Measurements from ENCODE around the gene PGPEP1.
A peak's percentile ranks its signal among the peaks of the same experiment; 100 is the strongest.
"Not testable (repeated sequence)": the region's sequence is repeated elsewhere in the genome, so short reads cannot be mapped to it uniquely, and the experiment has no call there.

Gene PGPEP1

DNA sequence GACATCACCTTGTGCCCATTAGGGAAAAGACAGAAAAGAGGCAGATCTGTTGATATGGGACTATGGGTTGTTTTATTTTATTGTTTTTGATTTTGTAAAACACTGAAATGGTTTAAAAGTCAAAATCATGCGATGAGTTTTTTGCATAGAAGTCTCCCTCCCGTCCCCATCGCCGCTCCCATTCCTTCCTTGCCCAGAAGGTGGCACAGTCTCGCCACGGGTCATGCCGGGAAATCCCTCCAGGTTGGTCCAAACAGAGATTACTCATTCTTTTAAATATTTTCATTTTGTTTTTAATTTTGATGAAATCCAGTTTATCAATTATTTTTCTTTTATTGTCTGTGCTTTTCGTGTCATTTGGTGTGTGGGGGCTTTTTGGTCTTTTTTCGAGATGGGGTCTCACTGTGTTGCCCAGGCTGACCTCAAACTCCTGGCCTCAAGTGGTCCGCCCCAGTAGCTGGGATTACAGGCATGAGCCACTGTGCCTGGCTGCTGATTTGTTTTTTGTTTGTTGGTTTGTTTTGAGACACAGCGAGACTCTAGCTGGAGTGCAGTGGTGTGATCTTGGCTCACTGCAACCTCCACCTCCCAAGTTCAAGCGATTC, 9.2 kb downstream of the PGPEP1 start:
- in situ Hi-C loops (cut with MboI; ENCODE audit: low pct_unique_long_range_greater_than_20kb, low sequenced_read_pairs, unreplicated experiment) = no loop called here
- TF ChIP-seq, protein P1, sequence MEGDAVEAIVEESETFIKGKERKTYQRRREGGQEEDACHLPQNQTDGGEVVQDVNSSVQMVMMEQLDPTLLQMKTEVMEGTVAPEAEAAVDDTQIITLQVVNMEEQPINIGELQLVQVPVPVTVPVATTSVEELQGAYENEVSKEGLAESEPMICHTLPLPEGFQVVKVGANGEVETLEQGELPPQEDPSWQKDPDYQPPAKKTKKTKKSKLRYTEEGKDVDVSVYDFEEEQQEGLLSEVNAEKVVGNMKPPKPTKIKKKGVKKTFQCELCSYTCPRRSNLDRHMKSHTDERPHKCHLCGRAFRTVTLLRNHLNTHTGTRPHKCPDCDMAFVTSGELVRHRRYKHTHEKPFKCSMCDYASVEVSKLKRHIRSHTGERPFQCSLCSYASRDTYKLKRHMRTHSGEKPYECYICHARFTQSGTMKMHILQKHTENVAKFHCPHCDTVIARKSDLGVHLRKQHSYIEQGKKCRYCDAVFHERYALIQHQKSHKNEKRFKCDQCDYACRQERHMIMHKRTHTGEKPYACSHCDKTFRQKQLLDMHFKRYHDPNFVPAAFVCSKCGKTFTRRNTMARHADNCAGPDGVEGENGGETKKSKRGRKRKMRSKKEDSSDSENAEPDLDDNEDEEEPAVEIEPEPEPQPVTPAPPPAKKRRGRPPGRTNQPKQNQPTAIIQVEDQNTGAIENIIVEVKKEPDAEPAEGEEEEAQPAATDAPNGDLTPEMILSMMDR (IDR thresholded peaks at IDR 0.05; ENCODE audit: extremely low read depth, insufficient read depth, missing control alignments) = peak; percentile 66
- peak; percentile 57 for DNase-seq (ENCODE audit: low spot score)

DNA sequence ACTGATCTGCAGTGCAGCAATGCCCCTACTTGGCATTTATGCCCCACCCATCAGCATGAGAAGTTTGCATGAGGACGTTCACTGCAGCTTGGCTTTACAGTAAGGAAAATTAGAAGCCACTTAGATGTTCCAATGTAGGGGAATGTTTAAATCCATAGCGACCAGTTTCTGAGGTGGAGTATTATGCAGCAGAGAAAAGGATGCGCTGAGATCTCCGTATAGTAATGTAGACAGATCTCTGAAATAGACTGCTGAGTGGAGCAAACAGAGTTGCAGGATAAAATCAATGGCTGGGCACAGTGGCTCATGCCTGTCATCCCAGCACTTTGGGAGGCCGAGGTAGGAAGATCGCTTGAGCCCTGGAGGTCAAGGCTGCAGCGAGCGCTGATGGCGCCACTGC, 10.1 kb downstream of the PGPEP1 start:
- DNase-seq (ENCODE audit: low spot score) = no peak
- TF ChIP-seq, protein P1 (IDR thresholded peaks at IDR 0.05; ENCODE audit: extremely low read depth, insufficient read depth, missing control alignments) = no peak
- in situ Hi-C loops (cut with MboI; ENCODE audit: low pct_unique_long_range_greater_than_20kb, low sequenced_read_pairs, unreplicated experiment) = no loop called here

DNA sequence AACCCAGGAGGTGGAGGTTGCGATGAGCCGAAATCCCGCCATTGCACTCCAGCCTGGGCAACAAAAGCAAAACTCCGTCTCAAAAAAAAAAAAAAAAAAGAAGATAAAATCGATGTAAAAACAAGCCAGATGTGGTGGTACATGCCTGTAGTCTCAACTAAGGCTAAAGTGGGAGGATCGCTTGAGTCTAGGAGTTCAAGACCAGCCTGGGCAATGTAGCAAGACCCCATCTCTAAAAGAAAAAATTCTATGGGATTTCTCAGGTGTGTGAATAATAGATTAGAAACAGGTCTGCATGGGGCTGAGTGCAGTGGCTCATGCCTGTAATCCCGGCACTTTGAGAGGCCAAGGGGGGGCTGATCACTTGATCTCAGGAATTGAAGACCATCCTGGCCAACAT, 11.1 kb downstream of the PGPEP1 start:
- TF ChIP-seq, protein P1 (IDR thresholded peaks at IDR 0.05; ENCODE audit: extremely low read depth, insufficient read depth, missing control alignments) = no peak
- DNase-seq (ENCODE audit: low spot score) = no peak
- in situ Hi-C loops (cut with MboI; ENCODE audit: low pct_unique_long_range_greater_than_20kb, low sequenced_read_pairs, unreplicated experiment) = no loop called here

DNA sequence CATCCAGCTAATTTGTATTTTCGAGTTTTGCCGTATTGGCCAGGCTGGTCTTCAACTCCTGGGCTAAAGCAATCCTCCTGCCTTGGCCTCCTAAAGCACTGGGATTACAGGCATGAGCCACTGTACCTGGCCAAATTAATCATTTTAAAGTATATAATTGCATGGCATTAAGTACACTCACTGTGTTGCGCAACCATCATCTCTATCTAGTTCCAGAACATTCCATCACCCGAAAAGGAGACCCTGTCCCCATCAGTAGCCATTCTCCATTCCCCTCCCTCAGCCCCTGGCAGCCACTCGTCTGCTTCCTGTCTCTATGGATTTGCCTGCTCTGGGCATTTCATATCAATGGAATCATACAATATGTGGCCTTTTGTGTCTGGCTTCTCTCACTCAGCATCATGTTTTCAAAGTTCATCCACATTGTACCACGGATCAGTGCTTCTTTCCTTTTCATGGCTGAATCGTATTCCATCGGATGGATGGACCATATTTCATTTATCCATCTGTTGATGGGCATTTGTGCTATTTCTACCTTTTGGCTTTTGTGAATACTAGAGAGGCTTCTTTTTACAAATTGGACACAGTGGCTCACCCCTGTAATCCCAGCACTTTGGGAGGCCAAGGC, 13.1 kb downstream of the PGPEP1 start:
- TF ChIP-seq, protein P1 (IDR thresholded peaks at IDR 0.05; ENCODE audit: extremely low read depth, insufficient read depth, missing control alignments) = no peak
- in situ Hi-C loops (cut with MboI; ENCODE audit: low pct_unique_long_range_greater_than_20kb, low sequenced_read_pairs, unreplicated experiment) = no loop called here
- no peak for DNase-seq (ENCODE audit: low spot score)

DNA sequence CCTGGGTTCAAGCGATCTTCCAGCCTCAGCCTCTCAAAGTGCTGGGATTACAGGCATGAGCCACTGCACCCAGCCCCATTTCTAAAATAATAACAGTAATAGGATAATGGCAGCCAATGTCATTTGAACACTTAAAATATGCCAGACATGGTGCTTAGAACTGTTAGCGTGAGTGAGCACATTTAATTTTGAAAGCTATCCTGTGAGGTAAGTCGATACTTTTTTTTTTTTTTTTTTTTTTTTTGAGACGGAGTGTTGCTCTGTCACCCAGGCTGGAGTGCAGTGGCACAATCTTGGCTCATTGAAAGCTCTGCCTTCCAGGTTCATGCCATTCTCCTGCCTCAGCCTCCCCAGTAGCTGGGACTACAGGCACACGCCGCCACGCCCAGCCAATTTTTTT, 14.3 kb downstream of the PGPEP1 start:
- in situ Hi-C loops (cut with MboI; ENCODE audit: low pct_unique_long_range_greater_than_20kb, low sequenced_read_pairs, unreplicated experiment); DNase-seq (ENCODE audit: low spot score): not testable (repeated sequence)

DNA sequence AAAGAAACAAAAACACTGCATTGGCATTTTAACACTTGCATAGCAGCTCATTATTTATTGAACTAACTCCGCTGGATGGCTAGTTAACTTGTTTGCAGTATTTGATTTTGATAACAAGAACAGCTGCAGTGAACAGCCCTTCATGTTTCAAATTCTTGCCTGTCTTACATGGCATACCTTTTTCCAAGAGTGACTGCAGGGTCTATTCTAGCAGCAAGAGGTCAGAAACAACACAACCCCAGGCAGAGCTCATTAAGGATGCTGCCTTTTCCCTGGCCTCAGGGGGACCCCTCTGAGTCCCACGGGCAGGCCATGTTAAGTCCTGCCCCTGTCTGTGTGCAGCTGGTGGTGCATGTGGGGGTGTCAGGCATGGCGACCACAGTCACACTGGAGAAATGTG, 16.6 kb downstream of the PGPEP1 start:
- no peak for DNase-seq (ENCODE audit: low spot score)
- in situ Hi-C loops (cut with MboI; ENCODE audit: low pct_unique_long_range_greater_than_20kb, low sequenced_read_pairs, unreplicated experiment) = no loop called here
- TF ChIP-seq, protein P1 (IDR thresholded peaks at IDR 0.05; ENCODE audit: extremely low read depth, insufficient read depth, missing control alignments) = no peak

DNA sequence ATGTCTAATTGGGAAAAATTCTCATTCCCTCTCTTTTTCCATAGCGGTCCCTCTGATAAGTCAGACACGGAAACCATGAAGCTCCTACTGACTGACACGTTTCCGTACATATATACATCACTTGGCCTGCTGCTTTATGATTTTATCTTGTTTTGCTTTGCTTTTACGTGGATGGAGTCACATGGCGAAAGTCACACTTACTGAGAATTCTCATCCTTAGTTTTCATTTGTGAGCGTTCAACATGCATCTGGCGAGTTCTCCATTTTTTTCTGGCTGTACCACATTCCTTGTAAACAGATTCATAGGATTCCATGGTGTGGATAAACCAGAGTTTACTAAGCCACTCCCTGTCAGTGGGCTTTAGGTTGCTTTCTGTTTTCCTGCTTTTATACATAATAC, 21.2 kb downstream of the PGPEP1 start:
- TF ChIP-seq, protein P1 (IDR thresholded peaks at IDR 0.05; ENCODE audit: extremely low read depth, insufficient read depth, missing control alignments) = no peak
- in situ Hi-C loops (cut with MboI; ENCODE audit: low pct_unique_long_range_greater_than_20kb, low sequenced_read_pairs, unreplicated experiment) = no loop called here
- no peak for DNase-seq (ENCODE audit: low spot score)
